Measurements from ENCODE around the gene TMPRSS7. TPM values are rescaled to one million over a fixed set of nuclear protein-coding genes. Genes with fewer than 3 reads are reported as not detected.

TMPRSS7 gene
- total RNA-seq, 1 experiment from 2014 or later, result not detected

- no peak for TF ChIP-seq ZNF532 (CRISPR knock-in tag; IDR thresholded peaks at IDR 0.05; ENCODE audit: borderline replicate concordance)
- no peak for TF ChIP-seq MAX (CRISPR knock-in tag; IDR thresholded peaks at IDR 0.05)
- no peak for TF ChIP-seq ZNF671 (CRISPR knock-in tag; IDR thresholded peaks at IDR 0.05)
- TF ChIP-seq ELF4 (CRISPR knock-in tag; IDR thresholded peaks at IDR 0.05; ENCODE audit: low read depth), result no peak
- no peak for TF ChIP-seq MLX (CRISPR knock-in tag; IDR thresholded peaks at IDR 0.05)
- TF ChIP-seq SP1 (CRISPR knock-in tag; conservative IDR thresholded peaks at IDR 0.05), result no peak
- TF ChIP-seq IRF1 (CRISPR knock-in tag; IDR thresholded peaks at IDR 0.05), result no peak
- TF ChIP-seq CREB1 (CRISPR knock-in tag; IDR thresholded peaks at IDR 0.05), result no peak
- TF ChIP-seq PRRX2 (CRISPR knock-in tag; IDR thresholded peaks at IDR 0.05), result no peak
- no peak for TF ChIP-seq ZNF425 (CRISPR knock-in tag; conservative IDR thresholded peaks at IDR 0.05)
- TF ChIP-seq ZNF512 (CRISPR knock-in tag; IDR thresholded peaks at IDR 0.05; ENCODE audit: borderline replicate concordance), result no peak
Observed at GRCh38 chr3:112095731-112096130, 61.2 kb downstream of the TMPRSS7 start (continued).

- ChIA-PET POLR2A (no interaction called here), CTCF (no interaction called here)
- Mint-ChIP-seq H3K27me3 (ENCODE audit: low read depth) (no peaks in the 10 kb centered on the region), H3K4me1 (peaks cover 26% of the 10 kb centered on the region), H3K9me3 (no peaks in the 10 kb centered on the region), H3K27ac (no peak overlapping the region), H3K4me3 (no peak overlapping the region), H3K36me3 (0 out of 2 replicates have a peak, but pooled peaks cover 6% of the 10 kb centered on the region)
- TF ChIP-seq ETV6 (CRISPR knock-in tag; IDR thresholded peaks at IDR 0.05) (no peak), ATF1 (CRISPR knock-in tag; IDR thresholded peaks at IDR 0.05) (no peak), ZBTB21 (CRISPR knock-in tag; IDR thresholded peaks at IDR 0.05; ENCODE audit: borderline replicate concordance) (no peak), ZSCAN18 (CRISPR knock-in tag; IDR thresholded peaks at IDR 0.05) (no peak), ZBTB43 (CRISPR knock-in tag; IDR thresholded peaks at IDR 0.05) (no peak), MAX (CRISPR knock-in tag; IDR thresholded peaks at IDR 0.05) (no peak), FOXP4 (CRISPR knock-in tag; IDR thresholded peaks at IDR 0.05) (no peak)
- ATAC-seq (no peak), DNase-seq (ENCODE audit: low spot score) (no peak)
Observed at GRCh38 chr3:112096176-112096575, 61.6 kb downstream of the TMPRSS7 start.
